GM23338 (cell line): ENCODE results near the gene MINK1. TPM values are rescaled to one million over a fixed set of nuclear protein-coding genes. Genes with fewer than 3 reads are reported as not detected.

ENCODE experiments used
- ATAC-seq: fragments of 200-7000 bp; cut with Tn5 transposase; 3 replicates; pipeline ENCODE4 v1.9.1; 2020
- DNase-seq: peaks from one replicate; pipeline ENCODE4 v3.0.0-alpha.2; 2015; ENCODE audit warnings: low spot score
- H2AFZ ChIP-seq: fragments of 200-600 bp; sonication (generic); 2 replicates; pipeline ENCODE4 v1.8.0; 2016; ENCODE audit warnings: antibody characterized with exemption, mild to moderate bottlenecking, moderate library complexity
- H3F3A ChIP-seq: fragments of 200-600 bp; sonication (generic); replicated peaks from 2 replicates; pipeline ENCODE4 v1.8.0; 2017; ENCODE audit warnings: antibody characterized with exemption, mixed run types, low read depth
- H3K27ac ChIP-seq: fragments of 200-600 bp; sonication (generic); 2 replicates; pipeline ENCODE4 v1.6.1; 2016; ENCODE audit warnings: low read depth
- H3K27me3 ChIP-seq: fragments of 200-600 bp; sonication (generic); 2 replicates; pipeline ENCODE4 v1.8.0; 2016; ENCODE audit warnings: mild to moderate bottlenecking, mixed run types, moderate library complexity; ENCODE audit not compliant: insufficient read depth
- H3K36me3 ChIP-seq: fragments of 200-600 bp; sonication (generic); 2 replicates; pipeline ENCODE4 v1.8.0; 2016; ENCODE audit warnings: mild to moderate bottlenecking; ENCODE audit not compliant: insufficient read depth
- H3K4me1 ChIP-seq: fragments of 200-600 bp; sonication (generic); 2 replicates; pipeline ENCODE4 v1.8.0; 2016; ENCODE audit warnings: mild to moderate bottlenecking, moderate library complexity; ENCODE audit not compliant: insufficient read depth
- H3K4me2 ChIP-seq: fragments of 200-600 bp; sonication (generic); 2 replicates; pipeline ENCODE4 v1.7.1; 2017; ENCODE audit warnings: mixed run types
- H3K4me3 ChIP-seq: fragments of 200-600 bp; sonication (generic); 2 replicates; pipeline ENCODE4 v1.6.1; 2016; ENCODE audit warnings: mixed run types
- H3K79me2 ChIP-seq: fragments of 200-600 bp; sonication (generic); replicated peaks from 2 replicates; pipeline ENCODE4 v1.8.0; 2017; ENCODE audit warnings: mild to moderate bottlenecking; ENCODE audit not compliant: insufficient read depth
- H3K9me2 ChIP-seq: fragments of 200-600 bp; sonication (generic); 2 replicates; pipeline ENCODE4 v1.8.0; 2017; ENCODE audit not compliant: insufficient read depth
- H4K20me1 ChIP-seq: fragments of 200-600 bp; sonication (generic); replicated peaks from 2 replicates; pipeline ENCODE4 v1.8.0; 2017; ENCODE audit warnings: mild to moderate bottlenecking; ENCODE audit not compliant: insufficient read depth
- H3K27ac Mint-ChIP-seq: 2 replicates; pipeline ENCODE4 v1.8.0; 2020; ENCODE audit warnings: inconsistent platforms, mild to moderate bottlenecking, moderate library complexity, mixed read lengths
- H3K27me3 Mint-ChIP-seq: 3 replicates; pipeline ENCODE4 v1.8.0; 2022; ENCODE audit warnings: low read depth, mild to moderate bottlenecking, moderate library complexity, mixed read lengths, inconsistent platforms; ENCODE audit not compliant: insufficient read depth, poor library complexity
- H3K36me3 Mint-ChIP-seq: 3 replicates; pipeline ENCODE4 v1.8.0; 2021; ENCODE audit warnings: low read depth, mild to moderate bottlenecking, inconsistent platforms, moderate library complexity, mixed read lengths
- H3K4me1 Mint-ChIP-seq: 3 replicates; pipeline ENCODE4 v1.8.0; 2020; ENCODE audit warnings: mild to moderate bottlenecking, inconsistent platforms, mixed read lengths
- H3K4me3 Mint-ChIP-seq: 3 replicates; pipeline ENCODE4 v1.8.0; 2021; ENCODE audit warnings: moderate library complexity, mild to moderate bottlenecking, inconsistent platforms, mixed read lengths
- H3K9me3 Mint-ChIP-seq: 3 replicates; pipeline ENCODE4 v1.8.0; 2020; ENCODE audit warnings: moderate library complexity, mild to moderate bottlenecking, inconsistent platforms, mixed read lengths
- CREB1 ChIP-seq: fragments of 250-450 bp; sonication (Bioruptor Pico); IDR thresholded peaks from 2 replicates; pipeline ENCODE4 v1.5.0; 2020; ENCODE audit warnings: low read depth, mild to moderate bottlenecking, moderate library complexity
- NANOG ChIP-seq: IDR thresholded peaks from 2 replicates; pipeline ENCODE4 v1.6.1; 2016; ENCODE audit warnings: antibody characterized with exemption, borderline replicate concordance
- POLR2AphosphoS5 ChIP-seq: IDR thresholded peaks from 2 replicates; pipeline ENCODE4 v1.6.1; 2016; ENCODE audit warnings: antibody characterized with exemption, low read depth
- REST ChIP-seq: IDR thresholded peaks from one replicate; pipeline ENCODE4 v1.6.1; 2018; ENCODE audit warnings: antibody characterized with exemption; ENCODE audit not compliant: unreplicated experiment
- ZNF114 ChIP-seq: fragments of 250-450 bp; sonication (Bioruptor Pico); IDR thresholded peaks from 2 replicates; pipeline ENCODE4 v1.5.0; 2020; ENCODE audit warnings: mild to moderate bottlenecking, moderate library complexity
- ZNF331 ChIP-seq: fragments of 250-450 bp; sonication (Bioruptor Pico); IDR thresholded peaks from 2 replicates; pipeline ENCODE4 v1.5.0; 2020; ENCODE audit warnings: low read depth, mild to moderate bottlenecking, moderate library complexity
- ZNF462 ChIP-seq: fragments of 250-450 bp; sonication (Bioruptor Pico); IDR thresholded peaks from 2 replicates; pipeline ENCODE4 v1.5.0; 2020; ENCODE audit warnings: mild to moderate bottlenecking, moderate library complexity
- polyA plus RNA-seq: library from polyadenylated mRNA; unstranded; fragments of >200 nt; fragmentation: Nextera tagmentation; extraction: Ambion mirVana; gene quantifications from 2 replicates; pipeline ENCODE4 v1.2.1, GENCODE V29; 2016
- total RNA-seq: library from RNA; depleted of rRNA; stranded (reverse); fragments of >200 nt; shearing (Covaris generic); gene quantifications from 2 replicates; pipeline ENCODE4 v1.2.3, GENCODE V29; 2014
- TF ChIP-seq, protein P1 (sequence below), 2 experiments: fragments of 200-600 bp in 1 of 2; sonication (generic) in 1 of 2; conservative IDR thresholded peaks; 2 replicates each; pipeline versions ENCODE4 v1.5.1 to v1.6.1; 2016 to 2017; ENCODE audit warnings: antibody characterized with exemption in 2 of 2, low read depth in 2 of 2, mild to moderate bottlenecking in 2 of 2, moderate library complexity in 1 of 2
- TF ChIP-seq, protein P2 (sequence below): IDR thresholded peaks from 2 replicates; pipeline ENCODE4 v1.6.1; 2016; ENCODE audit warnings: antibody characterized with exemption

The MINK1 gene
- total and polyA plus RNA-seq, 2 experiments from 2014 or later, result 17.3 to 54.9 TPM

GRCh38 chr17:4790705-4791088 lies 42.4 kb upstream of the MINK1 start:
- no peak for DNase-seq
- Mint-ChIP-seq H3K27ac (no peak overlapping the region), H3K9me3 (no peaks in the 10 kb centered on the region; the same call in 2 of the 3 replicates), H3K36me3 (peaks cover 5% of the 10 kb centered on the region; the same call in 1 of the 3 replicates), H3K4me1 (peaks cover 23% of the 10 kb centered on the region), H3K27me3 (peaks cover 41% of the 10 kb centered on the region), H3K4me3 (peak overlapping the region; percentile 82)
- peak overlapping the region; percentile 87 for H3K4me3 ChIP-seq
- no peaks in the 10 kb centered on the region for H3K36me3 ChIP-seq
- peak overlapping the region; percentile 99 for H3K4me2 ChIP-seq
- no peak overlapping the region for H3K27ac ChIP-seq
- H3K27me3 ChIP-seq, result peaks cover 42% of the 10 kb centered on the region
- TF ChIP-seq, protein P1, sequence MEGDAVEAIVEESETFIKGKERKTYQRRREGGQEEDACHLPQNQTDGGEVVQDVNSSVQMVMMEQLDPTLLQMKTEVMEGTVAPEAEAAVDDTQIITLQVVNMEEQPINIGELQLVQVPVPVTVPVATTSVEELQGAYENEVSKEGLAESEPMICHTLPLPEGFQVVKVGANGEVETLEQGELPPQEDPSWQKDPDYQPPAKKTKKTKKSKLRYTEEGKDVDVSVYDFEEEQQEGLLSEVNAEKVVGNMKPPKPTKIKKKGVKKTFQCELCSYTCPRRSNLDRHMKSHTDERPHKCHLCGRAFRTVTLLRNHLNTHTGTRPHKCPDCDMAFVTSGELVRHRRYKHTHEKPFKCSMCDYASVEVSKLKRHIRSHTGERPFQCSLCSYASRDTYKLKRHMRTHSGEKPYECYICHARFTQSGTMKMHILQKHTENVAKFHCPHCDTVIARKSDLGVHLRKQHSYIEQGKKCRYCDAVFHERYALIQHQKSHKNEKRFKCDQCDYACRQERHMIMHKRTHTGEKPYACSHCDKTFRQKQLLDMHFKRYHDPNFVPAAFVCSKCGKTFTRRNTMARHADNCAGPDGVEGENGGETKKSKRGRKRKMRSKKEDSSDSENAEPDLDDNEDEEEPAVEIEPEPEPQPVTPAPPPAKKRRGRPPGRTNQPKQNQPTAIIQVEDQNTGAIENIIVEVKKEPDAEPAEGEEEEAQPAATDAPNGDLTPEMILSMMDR (conservative IDR thresholded peaks at IDR 0.05; ENCODE audit: low read depth in 2 of 2), result no peak
- TF ChIP-seq ZNF114 (CRISPR knock-in tag) (no peak), POLR2AphosphoS5 (no peak), ZNF462 (no peak), CREB1 (CRISPR knock-in tag) (no peak), REST (no peak), ZNF331 (CRISPR knock-in tag) (no peak), NANOG (no peak)
- TF ChIP-seq, protein P2, sequence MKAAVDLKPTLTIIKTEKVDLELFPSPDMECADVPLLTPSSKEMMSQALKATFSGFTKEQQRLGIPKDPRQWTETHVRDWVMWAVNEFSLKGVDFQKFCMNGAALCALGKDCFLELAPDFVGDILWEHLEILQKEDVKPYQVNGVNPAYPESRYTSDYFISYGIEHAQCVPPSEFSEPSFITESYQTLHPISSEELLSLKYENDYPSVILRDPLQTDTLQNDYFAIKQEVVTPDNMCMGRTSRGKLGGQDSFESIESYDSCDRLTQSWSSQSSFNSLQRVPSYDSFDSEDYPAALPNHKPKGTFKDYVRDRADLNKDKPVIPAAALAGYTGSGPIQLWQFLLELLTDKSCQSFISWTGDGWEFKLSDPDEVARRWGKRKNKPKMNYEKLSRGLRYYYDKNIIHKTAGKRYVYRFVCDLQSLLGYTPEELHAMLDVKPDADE, result no peak
- H3K79me2 ChIP-seq, result no peaks in the 10 kb centered on the region
- ATAC-seq, result no peak
- peaks cover 16% of the 10 kb centered on the region; the same call in 1 of the 2 replicates for H3F3A ChIP-seq
- peaks cover 28% of the 10 kb centered on the region for H3K4me1 ChIP-seq
- H2AFZ ChIP-seq, result no peak overlapping the region
- no peaks in the 10 kb centered on the region for H3K9me2 ChIP-seq
- H4K20me1 ChIP-seq, result no peaks in the 10 kb centered on the region
